ENCODE results near the gene HEY2.

Gene HEY2

GRCh38 chr6:125749173-125749864 is at the start of gene HEY2 (continued):
- TF ChIP-seq, protein P1, sequence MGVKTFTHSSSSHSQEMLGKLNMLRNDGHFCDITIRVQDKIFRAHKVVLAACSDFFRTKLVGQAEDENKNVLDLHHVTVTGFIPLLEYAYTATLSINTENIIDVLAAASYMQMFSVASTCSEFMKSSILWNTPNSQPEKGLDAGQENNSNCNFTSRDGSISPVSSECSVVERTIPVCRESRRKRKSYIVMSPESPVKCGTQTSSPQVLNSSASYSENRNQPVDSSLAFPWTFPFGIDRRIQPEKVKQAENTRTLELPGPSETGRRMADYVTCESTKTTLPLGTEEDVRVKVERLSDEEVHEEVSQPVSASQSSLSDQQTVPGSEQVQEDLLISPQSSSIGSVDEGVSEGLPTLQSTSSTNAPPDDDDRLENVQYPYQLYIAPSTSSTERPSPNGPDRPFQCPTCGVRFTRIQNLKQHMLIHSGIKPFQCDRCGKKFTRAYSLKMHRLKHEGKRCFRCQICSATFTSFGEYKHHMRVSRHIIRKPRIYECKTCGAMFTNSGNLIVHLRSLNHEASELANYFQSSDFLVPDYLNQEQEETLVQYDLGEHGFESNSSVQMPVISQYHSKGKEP (tag by site-specific recombination; IDR thresholded peaks at IDR 0.05): no peak
- TF ChIP-seq ZNF114 (tag by site-specific recombination; IDR thresholded peaks at IDR 0.05): no peak
- TF ChIP-seq, protein P2, sequence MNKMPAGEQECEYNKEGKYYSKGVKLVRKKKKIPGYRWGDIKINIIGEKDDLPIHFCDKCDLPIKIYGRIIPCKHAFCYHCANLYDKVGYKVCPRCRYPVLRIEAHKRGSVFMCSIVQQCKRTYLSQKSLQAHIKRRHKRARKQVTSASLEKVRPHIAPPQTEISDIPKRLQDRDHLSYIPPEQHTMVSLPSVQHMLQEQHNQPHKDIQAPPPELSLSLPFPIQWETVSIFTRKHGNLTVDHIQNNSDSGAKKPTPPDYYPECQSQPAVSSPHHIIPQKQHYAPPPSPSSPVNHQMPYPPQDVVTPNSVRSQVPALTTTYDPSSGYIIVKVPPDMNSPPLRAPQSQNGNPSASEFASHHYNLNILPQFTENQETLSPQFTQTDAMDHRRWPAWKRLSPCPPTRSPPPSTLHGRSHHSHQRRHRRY (tag by site-specific recombination; IDR thresholded peaks at IDR 0.05): no peak
- TF ChIP-seq ZNF274 (IDR thresholded peaks at IDR 0.05; ENCODE audit: low read length): no peak
- no peak for TF ChIP-seq ZNF274 (tag by site-specific recombination; IDR thresholded peaks at IDR 0.05; ENCODE audit: borderline replicate concordance)
- TF ChIP-seq, protein P3, sequence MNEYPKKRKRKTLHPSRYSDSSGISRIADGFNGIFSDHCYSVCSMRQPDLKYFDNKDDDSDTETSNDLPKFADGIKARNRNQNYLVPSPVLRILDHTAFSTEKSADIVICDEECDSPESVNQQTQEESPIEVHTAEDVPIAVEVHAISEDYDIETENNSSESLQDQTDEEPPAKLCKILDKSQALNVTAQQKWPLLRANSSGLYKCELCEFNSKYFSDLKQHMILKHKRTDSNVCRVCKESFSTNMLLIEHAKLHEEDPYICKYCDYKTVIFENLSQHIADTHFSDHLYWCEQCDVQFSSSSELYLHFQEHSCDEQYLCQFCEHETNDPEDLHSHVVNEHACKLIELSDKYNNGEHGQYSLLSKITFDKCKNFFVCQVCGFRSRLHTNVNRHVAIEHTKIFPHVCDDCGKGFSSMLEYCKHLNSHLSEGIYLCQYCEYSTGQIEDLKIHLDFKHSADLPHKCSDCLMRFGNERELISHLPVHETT (tag by site-specific recombination; IDR thresholded peaks at IDR 0.05): no peak
- TF ChIP-seq ZNF391 (tag by site-specific recombination; IDR thresholded peaks at IDR 0.05; ENCODE audit: borderline replicate concordance, low read depth): 0 out of 2 replicates have a peak, but pooled peaks have one; percentile 21
- TF ChIP-seq ZNF776 (tag by site-specific recombination; IDR thresholded peaks at IDR 0.05; ENCODE audit: borderline replicate concordance): no peak
- TF ChIP-seq ZNF266 (tag by site-specific recombination; IDR thresholded peaks at IDR 0.05; ENCODE audit: low read depth): no peak
- peak; percentile 82; the same call in 1 of the 2 replicates for TF ChIP-seq ZNF785 (tag by site-specific recombination; IDR thresholded peaks at IDR 0.05)
- no peak for TF ChIP-seq ZNF837 (tag by site-specific recombination; IDR thresholded peaks at IDR 0.05)
- TF ChIP-seq YY2 (tag by site-specific recombination; IDR thresholded peaks at IDR 0.05): peak; percentile 21; the same call in 1 of the 2 replicates
- no peak for TF ChIP-seq ZNF48 (tag by site-specific recombination; IDR thresholded peaks at IDR 0.05)
- TF ChIP-seq KLF17 (tag by site-specific recombination; IDR thresholded peaks at IDR 0.05): no peak; the same call in 1 of the 2 replicates
- peak; percentile 23; the same call in 1 of the 2 replicates for TF ChIP-seq KLF16 (tag by site-specific recombination; IDR thresholded peaks at IDR 0.05)
- no peak for TF ChIP-seq MYNN (tag by site-specific recombination; IDR thresholded peaks at IDR 0.05; ENCODE audit: borderline replicate concordance)
- TF ChIP-seq ZNF600 (tag by site-specific recombination; IDR thresholded peaks at IDR 0.05): no peak
- TF ChIP-seq ZNF175 (tag by site-specific recombination; IDR thresholded peaks at IDR 0.05): no peak
- 0 out of 2 replicates have a peak, but pooled peaks have one; percentile 9 for TF ChIP-seq ZBTB11 (tag by site-specific recombination; conservative IDR thresholded peaks at IDR 0.05; ENCODE audit: low read depth)
- no peak for TF ChIP-seq ZNF19 (tag by site-specific recombination; IDR thresholded peaks at IDR 0.05; ENCODE audit: low read depth)
- no peak for TF ChIP-seq ZNF623 (tag by site-specific recombination; IDR thresholded peaks at IDR 0.05)
- peak; percentile 65 for TF ChIP-seq ZIC2 (tag by site-specific recombination; IDR thresholded peaks at IDR 0.05)
- TF ChIP-seq ZNF112 (tag by site-specific recombination; IDR thresholded peaks at IDR 0.05): no peak
- no peak for TF ChIP-seq ZNF670 (tag by site-specific recombination; IDR thresholded peaks at IDR 0.05; ENCODE audit: low read depth)
- TF ChIP-seq OSR2 (tag by site-specific recombination; IDR thresholded peaks at IDR 0.05): 0 out of 2 replicates have a peak, but pooled peaks have one; percentile 18
- peak; percentile 43; the same call in 1 of the 2 replicates for TF ChIP-seq GLIS1 (tag by site-specific recombination; IDR thresholded peaks at IDR 0.05)
- no peak for TF ChIP-seq ZNF624 (tag by site-specific recombination; IDR thresholded peaks at IDR 0.05)
- TF ChIP-seq ZNF394 (tag by site-specific recombination; IDR thresholded peaks at IDR 0.05; ENCODE audit: borderline replicate concordance): peak; percentile 90
- TF ChIP-seq ZBTB17 (tag by site-specific recombination; IDR thresholded peaks at IDR 0.05): no peak
- TF ChIP-seq SP2 (tag by site-specific recombination; IDR thresholded peaks at IDR 0.05): peak; percentile 57

Data from HEK293 (cell line).